ENCODE results near the gene TANC1.

The TANC1 gene

GRCh38 chr2:159266554-159266953, 298.1 kb downstream of the TANC1 start:
- no peak for DNase-seq (ENCODE audit: low spot score)

GRCh38 chr2:159267921-159268320, 299.5 kb downstream of the TANC1 start:
- DNase-seq (ENCODE audit: low spot score), result no peak

DNA sequence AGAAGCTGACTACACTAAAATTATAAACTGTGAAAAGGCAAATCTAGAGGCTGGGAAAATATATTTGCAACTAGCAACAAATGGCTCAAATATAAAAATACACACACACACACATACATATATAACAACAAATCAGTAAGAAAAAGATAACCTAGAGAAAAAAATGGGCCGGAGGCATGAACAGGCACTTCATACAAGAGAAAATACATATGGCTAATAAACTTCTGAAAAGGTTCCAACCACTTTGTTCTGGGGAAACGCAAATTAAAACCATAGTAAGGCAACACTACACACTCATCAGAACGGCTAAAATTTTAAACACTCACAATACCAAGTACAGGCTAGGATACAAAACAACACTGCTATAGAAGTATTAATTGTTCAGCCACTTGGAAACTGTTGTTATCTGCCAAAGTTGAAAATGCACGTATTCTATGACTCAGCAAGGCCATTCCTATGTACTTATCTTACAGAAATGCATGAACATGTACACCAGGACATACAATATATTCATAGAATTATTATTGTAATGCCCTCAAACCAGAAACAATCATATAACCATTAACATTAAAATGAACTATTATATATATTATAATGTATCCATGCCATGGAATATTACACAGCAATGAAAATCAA, 302.4 kb downstream of the TANC1 start:
- no peak for DNase-seq (ENCODE audit: low spot score)

GRCh38 chr2:159272156-159272555, 303.7 kb downstream of the TANC1 start:
- DNase-seq (ENCODE audit: low spot score), result no peak

DNA sequence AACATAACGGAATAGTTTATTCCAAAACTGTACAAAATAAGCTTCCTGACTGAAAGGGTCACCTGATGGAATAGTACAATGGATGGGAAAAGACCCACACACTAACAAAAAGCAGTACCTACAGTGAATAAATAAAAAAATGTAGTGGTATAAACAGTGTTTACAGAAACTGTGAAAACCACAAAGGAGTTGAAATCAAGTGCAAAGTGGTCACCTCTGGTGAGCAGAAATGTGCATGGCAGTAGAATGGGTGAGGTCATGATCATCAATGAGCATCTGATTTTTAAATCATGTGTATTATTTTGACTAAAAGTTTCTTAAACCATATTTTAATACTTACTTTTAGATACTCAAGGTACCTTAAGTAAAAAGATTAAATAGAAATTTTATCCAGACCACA, 306.7 kb downstream of the TANC1 start:
- no peak for DNase-seq (ENCODE audit: low spot score)

DNA sequence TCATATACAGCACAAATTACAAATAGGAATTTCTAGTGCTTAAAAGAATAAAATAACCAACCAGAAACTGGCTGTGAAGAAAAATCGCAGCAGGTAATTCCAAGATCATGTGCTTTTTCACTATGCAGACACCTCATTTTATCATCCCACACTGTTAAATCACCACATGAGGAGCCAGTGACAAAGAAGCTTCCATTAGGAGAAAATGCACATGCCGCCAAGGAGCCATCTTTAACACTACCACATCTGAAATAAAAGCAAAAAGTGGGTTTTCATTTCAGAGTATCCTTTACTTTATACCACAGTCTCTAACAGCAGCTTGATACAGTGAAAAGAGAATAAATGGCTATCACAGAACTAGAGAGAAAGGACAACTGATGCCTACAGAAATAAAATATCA, 311.3 kb downstream of the TANC1 start:
- DNase-seq (ENCODE audit: low spot score), result no peak

GRCh38 chr2:159281002-159281401, 312.6 kb downstream of the TANC1 start:
- no peak for DNase-seq (ENCODE audit: low spot score)

Measured in Ammon's horn (tissue), 1 donor.